GM19043 (cell line): Measurements from ENCODE around the gene CTF1.
"Not testable (repeated sequence)": the region's sequence is repeated elsewhere in the genome, so short reads cannot be mapped to it uniquely, and the experiment has no call there.

Source experiments
- ATAC-seq: cut with Tn5 transposase; IDR thresholded peaks from one replicate; pipeline ENCODE4 v1.9.1; 2021; ENCODE audit warnings: low read depth; ENCODE audit not compliant: unreplicated experiment

The CTF1 gene

DNA sequence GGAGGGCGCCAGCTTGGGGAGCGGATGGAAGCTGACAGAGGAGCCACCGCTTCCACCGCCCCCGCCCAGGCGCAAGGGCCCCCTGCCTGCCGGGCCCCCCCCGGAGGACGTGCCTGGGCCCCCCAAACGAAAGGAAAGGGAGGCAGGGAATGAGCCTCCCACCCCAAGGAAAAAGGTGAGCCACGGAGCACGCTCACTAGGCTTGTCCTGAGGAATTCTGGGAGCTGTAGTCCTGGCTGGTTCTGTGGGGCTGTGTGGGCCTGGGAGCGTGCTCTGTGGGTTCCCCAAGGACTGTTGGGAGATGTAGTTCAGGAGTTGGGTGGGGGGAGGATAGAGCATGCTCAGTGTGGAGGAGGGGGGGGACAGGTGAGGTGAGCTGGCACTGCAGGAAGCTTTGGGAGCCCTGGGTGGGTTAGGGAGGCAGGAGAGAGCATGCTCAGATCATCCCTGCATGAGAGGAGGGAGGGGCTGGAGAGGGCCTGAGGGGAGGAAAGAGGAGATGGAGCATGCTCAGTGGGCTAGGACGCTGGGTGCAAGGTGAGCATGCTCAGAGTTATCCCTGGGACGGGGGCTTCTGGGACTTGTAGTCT is 31.5 kb downstream of the CTF1 start:
- no peak for ATAC-seq

DNA sequence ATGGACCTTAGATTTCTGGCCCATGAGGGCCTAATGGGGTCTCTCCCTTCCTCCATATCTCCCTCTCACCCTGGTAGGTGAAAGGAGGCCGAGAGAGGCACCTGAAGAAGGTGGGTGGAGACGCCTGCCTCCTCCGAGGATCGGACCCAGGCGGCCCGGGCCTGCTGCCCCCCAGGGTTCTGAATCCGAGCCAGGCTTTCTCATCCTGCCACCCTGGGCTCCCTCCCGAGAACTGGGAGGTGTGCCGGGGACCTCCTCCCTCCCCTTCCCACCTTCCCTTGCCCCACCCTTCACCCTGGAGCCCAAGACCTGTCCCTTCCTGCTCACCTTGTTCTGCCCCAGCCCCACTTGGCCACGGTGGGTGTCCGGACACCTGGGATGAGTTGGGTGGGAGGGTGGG is 32.0 kb downstream of the CTF1 start:
- ATAC-seq = no peak

DNA sequence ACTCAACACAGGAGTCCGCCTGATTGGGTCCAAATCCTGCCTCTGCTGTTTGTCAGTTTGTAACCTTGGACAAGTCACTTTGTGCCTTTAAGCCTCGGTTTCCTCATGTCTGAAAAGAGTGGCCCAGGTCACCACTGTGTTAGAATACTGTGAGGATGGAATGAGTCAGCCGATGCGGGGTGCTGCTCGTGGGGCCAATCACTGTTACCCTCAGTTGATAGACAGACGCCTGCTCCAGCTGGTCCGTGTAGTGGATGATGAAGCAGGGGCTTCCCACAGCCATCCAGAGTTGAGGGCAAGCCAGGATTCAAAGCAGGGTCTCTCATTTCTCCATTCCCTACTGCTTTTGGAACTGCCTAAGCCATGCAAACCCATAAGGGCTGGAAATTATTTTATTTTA is 32.8 kb downstream of the CTF1 start:
- ATAC-seq = no peak

DNA sequence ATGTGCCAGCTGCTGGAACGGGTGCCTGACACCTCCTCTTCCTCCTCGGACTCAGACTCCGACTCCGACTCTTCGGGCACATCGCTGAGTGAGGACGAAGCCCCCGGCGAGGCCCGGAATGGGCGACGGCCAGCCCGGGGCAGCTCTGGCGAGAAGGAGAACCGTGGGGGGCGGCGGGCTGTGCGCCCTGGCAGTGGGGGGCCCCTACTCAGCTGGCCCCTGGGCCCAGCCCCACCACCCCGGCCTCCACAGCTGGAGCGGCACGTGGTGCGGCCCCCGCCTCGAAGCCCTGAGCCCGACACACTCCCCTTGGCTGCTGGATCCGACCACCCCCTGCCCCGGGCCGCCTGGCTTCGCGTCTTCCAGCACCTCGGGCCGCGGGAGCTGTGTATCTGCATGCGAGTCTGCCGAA is 33.8 kb downstream of the CTF1 start:
- ATAC-seq = no peak

DNA sequence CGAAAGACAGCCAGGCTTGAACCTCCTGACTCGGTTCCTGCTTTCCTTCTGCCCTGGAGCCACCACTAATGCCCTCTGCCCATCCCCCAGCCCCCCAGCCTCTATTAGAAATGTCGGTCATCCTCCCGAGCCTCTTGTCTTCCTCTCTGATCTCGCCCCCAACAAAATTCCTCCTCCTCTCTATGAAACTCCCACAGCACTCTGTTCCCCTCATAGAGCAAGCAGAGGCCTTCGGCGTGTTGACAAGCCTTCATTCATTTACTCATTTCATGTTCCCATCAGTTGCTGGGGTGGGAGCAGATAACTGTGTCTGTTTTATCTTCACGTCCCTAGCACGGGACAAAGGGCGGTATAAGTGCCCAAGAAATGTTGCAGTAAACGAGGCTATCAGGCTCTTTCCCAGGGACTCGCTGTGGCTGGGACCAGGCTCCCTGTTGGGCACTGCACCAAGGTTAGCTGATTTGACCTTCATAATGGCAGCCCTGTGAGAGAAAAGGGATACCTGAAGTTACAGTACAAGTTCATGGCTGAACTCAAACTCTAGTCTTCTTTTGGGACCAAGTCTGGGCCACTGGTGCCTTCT is 34.7 kb downstream of the CTF1 start:
- ATAC-seq = no peak

DNA sequence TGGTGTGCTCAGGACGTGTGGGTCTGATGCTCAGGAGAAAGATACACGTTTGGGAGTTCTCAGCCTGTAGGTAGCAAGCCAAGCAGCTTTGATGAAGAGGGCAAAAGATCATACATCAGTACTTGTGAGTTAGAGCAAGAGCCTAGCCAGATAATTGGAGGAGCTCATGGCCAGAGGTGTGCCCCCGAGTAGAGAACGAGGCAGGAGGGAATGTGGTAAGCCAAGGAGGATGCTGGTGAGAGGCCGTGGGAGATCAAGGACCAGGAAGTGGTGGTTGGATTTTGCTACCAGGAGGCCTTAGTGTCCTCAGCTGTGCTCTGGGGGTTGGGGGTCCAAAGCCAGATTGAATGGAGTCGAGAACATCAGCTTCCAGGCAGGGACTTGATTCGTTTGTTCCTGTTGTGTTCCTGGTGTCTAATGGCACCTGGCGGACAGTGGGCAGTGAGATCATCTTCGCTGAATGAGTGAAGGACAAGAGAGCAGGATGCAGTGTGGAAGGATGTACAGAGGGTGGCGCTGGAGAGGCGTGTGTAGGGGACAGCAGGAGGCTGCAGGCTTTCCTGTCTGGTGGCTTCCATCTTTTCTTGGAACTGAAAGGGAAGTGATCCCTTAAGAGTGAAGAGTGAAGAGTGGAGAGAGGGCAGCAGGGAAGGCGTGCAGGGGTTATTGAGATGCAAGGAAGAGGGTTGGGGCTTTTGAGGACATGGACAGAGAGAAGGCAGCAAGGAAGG is 38.6 kb downstream of the CTF1 start:
- no peak for ATAC-seq

DNA sequence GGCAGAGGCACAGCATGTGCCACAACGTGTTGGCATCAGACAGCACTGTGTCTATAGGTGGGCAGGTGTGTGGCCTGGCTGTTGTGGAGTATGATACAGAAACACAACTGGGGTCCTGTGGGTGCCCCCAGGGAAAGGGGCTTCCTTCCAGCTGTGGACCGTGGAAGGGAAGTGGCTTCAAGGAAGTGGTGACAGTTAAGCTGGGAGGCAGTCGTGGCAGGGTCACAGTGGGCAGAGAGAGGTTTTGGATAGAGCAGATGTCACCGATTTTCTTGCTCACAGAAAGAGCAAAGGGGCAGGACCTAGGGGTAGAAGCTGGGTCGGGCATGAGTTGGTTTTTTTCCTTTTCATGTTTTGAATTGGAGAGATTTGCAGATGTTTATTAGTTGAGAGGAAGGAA is 41.3 kb downstream of the CTF1 start:
- no peak for ATAC-seq

DNA sequence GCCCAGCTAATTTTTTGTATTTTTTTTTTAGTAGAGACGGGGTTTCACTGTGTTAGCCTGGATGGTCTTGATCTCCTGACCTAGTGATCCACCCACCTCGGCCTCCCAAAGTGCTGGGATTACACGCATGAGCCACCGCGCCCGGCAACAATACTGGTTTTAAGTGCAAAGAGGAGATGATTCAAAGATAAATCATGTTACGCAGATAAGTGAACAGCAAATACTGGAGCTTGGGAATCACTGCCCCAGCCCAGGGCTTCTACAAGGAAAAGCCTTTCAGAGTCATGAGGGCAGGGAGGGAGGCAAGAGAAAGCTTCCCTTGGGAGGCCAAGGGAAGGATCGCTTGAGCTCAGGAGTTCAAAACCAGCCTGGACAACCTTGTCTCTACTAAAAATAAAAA is 43.2 kb downstream of the CTF1 start:
- ATAC-seq = not testable (repeated sequence)

DNA sequence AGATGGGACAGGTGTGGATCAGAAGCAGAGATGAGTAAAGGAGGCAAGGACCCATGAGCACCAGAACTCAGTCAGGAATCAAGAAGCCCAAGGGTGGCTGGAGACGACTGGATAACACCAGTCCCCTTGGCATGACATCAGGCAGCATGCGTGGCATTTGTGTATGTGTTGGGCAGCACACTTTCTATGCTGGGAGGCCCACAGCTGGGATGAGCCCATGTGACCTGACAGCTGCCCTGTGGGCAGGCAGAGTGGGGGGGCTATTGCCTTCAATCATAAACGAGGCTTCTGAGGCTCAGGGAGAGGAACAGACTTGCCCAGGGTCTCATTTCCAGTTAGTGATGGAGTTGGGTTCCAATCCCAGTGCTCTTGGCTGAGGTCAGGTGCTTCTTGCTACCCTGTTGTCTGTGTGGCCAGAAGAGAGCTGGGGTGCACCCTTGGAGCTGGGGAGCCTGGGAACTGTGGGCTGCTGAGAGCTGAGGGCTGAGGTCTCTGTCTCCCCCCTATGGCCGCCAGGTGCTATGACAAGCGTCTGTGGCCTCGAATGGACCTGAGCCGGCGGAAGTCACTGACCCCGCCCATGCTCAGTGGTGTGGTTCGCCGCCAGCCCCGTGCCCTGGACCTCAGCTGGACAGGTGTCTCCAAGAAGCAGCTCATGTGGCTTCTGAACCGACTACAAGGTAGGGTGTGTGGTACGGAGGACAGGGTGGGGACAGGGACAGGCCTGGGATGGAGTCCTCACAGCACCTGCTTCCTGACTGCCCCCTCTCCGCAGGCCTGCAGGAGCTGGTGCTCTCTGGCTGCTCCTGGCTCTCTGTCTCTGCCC is 45.4 kb downstream of the CTF1 start:
- peak; percentile 87 for ATAC-seq

DNA sequence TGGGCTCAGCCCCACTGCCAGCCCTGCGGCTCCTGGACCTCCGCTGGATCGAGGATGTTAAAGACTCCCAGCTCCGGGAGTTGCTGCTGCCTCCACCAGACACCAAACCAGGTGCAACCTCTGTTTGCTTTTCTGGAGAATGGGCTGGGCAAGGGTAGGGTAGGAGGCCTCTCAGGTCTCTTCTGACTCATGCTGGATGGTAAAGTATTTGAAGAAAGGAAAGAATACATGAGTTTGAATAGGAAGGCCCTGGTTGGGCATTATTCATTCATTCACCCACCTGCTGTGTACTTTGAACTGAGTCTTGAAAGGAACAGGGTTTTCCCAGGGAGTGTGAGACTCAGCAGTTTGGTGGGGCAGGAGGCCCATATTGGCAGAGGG is 46.0 kb downstream of the CTF1 start:
- no peak for ATAC-seq

DNA sequence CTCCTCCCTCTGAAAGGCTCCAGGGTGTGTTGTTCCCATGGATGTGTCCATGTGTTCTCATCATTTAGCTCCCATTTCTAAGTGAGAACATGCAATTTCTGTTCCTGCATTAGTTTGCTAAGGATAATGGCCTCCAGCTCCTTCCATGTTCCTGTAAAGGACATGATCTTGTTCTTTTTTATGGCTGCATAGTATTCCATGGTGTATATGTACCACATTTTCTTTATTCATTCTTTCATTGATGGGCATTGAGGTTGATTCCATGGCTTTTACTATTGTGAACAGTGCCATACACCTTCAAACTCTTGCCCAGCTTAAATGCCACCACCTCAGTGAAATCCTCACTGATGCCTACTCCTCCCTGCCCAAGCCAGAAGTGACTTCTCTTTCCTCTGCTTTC is 47.9 kb downstream of the CTF1 start:
- no peak for ATAC-seq

DNA sequence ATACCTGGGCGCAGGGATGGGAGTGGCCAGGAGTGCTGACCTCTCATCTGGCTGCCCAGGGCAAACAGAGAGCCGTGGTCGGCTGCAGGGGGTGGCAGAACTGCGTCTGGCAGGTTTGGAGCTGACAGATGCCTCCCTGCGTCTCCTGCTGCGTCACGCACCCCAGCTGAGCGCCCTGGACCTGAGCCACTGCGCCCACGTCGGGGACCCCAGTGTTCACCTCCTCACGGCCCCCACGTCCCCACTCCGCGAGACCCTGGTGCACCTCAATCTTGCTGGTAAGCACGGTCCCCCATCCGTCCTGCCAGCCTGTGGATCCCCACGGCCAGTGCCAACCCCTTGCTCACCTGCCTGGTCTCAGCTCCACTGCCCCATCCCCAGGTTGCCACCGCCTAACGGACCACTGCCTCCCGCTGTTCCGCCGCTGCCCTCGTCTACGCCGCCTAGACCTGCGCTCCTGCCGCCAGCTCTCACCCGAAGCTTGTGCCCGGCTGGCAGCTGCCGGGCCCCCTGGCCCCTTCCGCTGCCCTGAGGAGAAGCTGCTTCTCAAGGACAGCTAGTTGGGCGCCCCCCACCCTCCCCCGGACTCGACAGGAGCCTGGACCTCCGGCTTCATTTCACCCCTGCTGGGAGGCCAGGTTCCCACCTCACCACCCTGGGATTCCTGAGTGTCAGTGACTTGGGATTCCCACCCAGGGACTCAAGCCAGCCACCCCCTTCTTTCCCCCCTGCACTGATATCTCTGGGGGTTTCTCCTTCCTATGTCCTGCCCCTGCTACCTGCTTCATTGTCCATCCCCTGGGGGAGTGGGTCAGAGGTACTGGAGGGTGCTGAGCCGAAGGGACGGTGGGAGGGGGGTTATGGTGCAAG is 50.5 kb downstream of the CTF1 start:
- ATAC-seq = no peak

DNA sequence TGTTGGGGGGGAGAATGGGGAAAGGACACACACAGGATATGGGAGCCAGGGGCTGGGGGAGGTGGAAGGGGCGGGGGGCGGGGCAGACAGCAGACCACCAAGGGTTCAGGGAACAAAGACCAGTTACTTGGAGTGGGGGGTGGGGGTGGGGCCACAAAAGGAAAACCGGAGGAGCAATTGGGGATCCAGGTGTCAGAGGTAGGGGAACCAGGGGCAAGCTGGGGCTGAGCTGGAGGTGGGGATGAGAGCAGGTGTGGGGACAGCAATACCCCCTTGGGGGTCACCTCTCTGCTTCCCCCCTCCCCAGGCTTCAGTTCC is 51.1 kb downstream of the CTF1 start:
- ATAC-seq = no peak

DNA sequence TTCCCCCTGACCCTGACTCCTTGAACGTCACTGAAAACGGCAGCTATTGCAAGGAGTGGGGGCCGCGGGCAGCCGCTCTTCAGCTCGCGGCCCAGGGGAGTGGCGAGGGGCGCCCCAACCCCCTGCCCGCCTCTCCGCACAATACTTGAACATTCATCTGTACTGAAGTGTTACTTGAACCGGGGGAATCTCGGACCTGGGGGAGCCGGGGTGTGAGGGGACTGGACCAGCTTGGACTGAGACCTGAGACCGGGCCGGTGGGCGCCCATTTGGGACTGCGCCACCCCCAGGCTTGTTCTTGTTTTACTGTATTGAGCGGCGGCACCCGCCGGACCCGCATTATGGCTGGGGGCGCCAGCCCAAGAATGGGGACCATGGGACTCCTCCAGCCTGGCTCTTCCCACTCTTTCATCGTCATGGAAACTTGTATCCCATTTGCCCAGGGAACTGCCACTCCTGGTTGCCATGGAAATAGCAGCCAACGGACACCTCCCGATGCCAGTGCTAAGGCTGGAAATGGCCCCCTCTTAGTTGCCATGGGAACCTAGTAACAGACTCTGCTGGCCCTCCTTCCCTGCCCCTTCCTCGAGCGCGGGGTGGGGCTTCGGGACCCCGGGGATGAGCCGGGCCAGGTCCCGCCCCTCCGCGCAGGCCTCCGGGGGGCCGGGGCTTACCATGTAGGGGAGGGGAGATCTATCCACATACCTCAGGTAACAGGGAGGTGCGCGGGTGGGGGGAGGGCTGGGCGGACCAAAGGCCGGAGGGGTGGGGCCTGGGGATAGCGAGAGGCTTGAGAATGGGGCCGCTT is 51.6 kb downstream of the CTF1 start:
- ATAC-seq = no peak

DNA sequence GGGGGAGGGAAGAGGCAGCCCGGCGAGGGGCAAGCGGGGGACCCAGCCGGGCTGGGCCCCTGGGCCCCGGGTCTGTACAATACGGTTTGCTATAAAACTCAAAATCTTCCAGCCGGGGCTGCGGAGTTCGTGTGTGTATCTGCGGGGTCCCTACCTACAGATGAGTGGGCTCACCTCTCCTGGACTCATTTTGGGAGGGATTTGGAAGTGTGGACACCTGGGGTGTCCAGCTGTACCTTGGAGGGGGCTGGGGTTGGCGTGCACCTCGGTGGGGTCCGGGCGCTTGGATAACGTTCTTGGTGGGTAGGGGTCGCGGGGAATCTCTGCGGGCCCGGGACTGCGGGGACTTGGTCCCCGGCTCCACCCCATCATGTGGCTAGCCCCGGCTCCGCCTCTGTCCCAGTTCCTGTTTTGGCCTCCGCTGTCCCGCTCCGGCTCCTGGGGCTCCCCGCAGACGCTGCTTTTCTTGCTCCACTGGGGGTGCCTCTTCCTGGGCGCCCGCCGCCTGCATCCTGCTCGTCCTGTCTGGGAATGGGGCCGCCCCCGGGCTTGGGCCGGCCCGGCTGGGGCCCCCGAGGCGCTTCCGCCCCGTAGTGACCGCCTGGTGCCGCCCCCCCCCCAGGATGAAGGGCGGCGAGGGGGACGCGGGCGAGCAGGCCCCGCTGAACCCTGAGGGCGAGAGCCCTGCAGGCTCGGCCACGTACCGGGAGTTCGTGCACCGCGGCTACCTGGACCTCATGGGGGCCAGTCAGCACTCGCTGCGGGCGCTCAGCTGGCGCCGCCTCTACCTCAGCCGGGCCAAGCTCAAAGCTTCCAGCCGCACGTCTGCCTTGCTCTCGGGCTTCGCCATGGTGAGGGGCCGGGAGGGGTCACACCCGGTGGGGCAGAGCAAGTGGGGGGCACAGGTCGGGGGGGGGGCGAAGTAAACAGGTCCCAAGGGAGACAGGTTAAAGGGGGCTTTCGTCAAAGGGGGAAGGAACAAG is 52.5 kb downstream of the CTF1 start, which contains the start of gene ORAI3:
TSS of gene ORAI3 (plus strand) at position 402 of the 983 bp plus-strand sequence. CDS start at position 624, 222 bp downstream.
- ATAC-seq = peak; percentile 55

DNA sequence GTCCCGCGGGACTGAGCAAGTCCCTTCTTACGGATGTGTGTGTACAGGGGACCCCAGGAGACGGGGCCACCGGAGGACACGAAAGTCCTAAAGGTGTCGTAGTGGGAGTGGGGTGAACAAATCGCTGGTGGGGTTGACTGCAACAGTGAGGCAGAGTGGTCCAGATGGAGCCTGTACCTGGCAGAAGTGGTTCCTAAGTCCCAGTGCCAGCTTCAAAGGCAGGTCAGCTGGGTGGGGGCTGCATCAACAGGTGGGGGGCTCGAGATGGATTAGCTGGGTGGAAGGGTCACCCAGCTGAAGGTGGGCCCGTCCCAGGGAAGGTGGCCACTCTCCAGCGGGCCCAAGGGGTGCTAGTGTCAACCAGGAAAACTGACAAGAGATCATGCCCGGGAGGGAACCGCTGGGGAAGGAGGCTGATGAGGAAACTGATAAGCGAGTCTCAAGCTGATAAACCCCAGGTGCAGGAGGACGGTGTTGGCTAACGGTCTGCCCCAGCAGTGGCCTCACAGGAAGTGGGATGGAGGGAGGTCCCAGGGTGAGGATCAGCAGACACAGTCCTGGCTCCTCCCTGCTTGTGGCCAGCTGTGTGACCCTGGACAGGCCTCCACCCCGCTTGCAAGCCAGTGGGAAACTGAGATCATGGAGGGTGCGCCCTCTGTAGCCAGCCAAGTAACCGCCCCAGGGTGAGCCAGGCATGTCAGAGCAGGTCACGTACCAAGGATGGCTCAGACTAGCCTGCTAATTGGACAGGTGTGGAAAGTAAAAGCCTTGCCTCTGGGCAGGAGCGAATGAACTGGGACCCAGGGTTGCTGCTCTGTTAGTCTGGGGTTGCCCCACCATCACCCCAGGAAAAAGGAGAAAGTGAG is 53.5 kb downstream of the CTF1 start:
- peak; percentile 48 for ATAC-seq

DNA sequence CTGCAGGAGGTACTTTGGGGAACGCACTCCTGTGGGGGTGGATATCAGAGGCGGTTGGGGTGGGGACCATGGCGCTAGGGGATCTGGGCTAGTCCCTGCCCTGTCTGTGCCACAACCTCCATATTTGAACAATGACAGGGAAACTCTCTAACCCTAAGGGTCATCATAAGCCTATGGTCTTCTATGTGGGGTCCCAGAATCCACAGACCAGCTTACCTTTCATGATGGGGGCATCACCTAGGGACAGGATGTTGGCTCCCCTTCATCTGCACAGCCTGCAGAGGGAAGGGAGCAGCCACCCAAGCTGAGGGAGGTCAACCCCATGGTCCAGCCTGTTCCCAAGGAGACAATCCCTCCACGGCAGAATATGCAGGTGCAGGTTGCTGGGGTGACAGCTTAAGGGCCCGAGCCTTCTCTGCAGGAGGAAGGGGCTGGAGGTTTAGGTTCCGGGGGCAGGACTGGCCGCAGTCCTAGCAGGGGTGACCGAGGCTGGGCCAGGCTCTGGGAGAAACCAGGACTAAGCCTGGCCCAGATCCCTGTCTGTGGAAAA is 54.2 kb downstream of the CTF1 start:
- no peak for ATAC-seq
